ENCODE measurements around the gene SULT2B1. TPM values are rescaled to one million over a fixed set of nuclear protein-coding genes. Genes with fewer than 3 reads are reported as not detected.
"Not testable (repeated sequence)": the region's sequence is repeated elsewhere in the genome, so short reads cannot be mapped to it uniquely, and the experiment has no call there.

Gene SULT2B1
- polyA plus RNA-seq, 4 donors, result 3.4 to 28.1 (median 12.3) TPM

- Histone ChIP-seq H3K27ac (ENCODE audit: low read depth in 1 of 3, low read length in 2 of 3) (no peak overlapping the region), H3K4me1 (ENCODE audit: control insufficient read depth in 3 of 3, insufficient read depth in 2 of 3, low read depth in 1 of 3, low read length in 2 of 3) (no peaks in the 10 kb centered on the region), H3K27me3 (ENCODE audit: control insufficient read depth in 3 of 3, insufficient read depth in 3 of 3, low read length in 3 of 3) (no peaks in the 10 kb centered on the region), H3K36me3 (ENCODE audit: control insufficient read depth in 3 of 3, insufficient read depth in 2 of 3, low read depth in 1 of 3, low read length in 3 of 3) (no peaks in the 10 kb centered on the region), H3K4me3 (ENCODE audit: low read depth in 1 of 3, low read length in 3 of 3) (no peak overlapping the region), H3K9me3 (ENCODE audit: control insufficient read depth in 2 of 2, insufficient read depth in 1 of 2, low read depth in 1 of 2, low read length in 1 of 2) (no peaks in the 10 kb centered on the region)
- 69 to 81% (median 76%) methylated on average over 7 of the region's 7 CpGs for WGBS, 3 donors
- DNase-seq (no peak), FAIRE-seq (no peak)
Measured at GRCh38 chr19:48537541-48537940, 14.4 kb upstream of the SULT2B1 start.

DNA sequence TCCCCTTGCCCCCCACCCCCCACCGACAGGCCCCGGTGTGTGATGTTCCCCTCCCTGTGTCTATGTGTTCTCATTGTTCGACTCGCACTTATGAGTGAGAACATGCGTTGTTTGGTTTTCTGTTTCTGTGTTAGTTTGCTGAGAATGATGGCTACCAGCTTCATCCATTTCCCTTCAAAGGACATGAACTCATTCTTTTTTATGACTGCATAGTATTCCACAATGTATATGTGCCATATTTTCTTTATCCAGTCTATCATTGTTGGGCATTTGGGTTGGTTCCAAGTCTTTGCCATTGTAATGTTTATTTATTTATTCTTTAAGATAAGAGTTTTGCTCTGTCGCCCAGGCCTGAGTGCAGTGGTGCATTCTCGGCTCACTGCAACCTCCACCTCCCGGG is 13.9 kb upstream of the SULT2B1 start:
- H3K4me1 ChIP-seq (ENCODE audit: control insufficient read depth in 3 of 3, insufficient read depth in 2 of 3, low read depth in 1 of 3, low read length in 2 of 3); H3K27me3 ChIP-seq (ENCODE audit: control insufficient read depth in 3 of 3, insufficient read depth in 3 of 3, low read length in 3 of 3); H3K4me3 ChIP-seq (ENCODE audit: low read depth in 1 of 3, low read length in 3 of 3); H3K36me3 ChIP-seq (ENCODE audit: control insufficient read depth in 3 of 3, insufficient read depth in 2 of 3, low read depth in 1 of 3, low read length in 3 of 3); H3K27ac ChIP-seq (ENCODE audit: low read depth in 1 of 3, low read length in 2 of 3); FAIRE-seq; DNase-seq; H3K9me3 ChIP-seq (ENCODE audit: control insufficient read depth in 2 of 2, insufficient read depth in 1 of 2, low read depth in 1 of 2, low read length in 1 of 2): not testable (repeated sequence)
- WGBS, 3 donors, result 81 to 91% (median 87%) methylated on average over 8 of the region's 8 CpGs

GRCh38 chr19:48539503-48540096 is 12.4 kb upstream of the SULT2B1 start:
- FAIRE-seq (no peak), DNase-seq (peak; percentile 73 to 82)
- no peaks in the 10 kb centered on the region for H3K9me3 ChIP-seq (ENCODE audit: control insufficient read depth in 2 of 2, insufficient read depth in 1 of 2, low read depth in 1 of 2, low read length in 1 of 2)
- H3K4me1 ChIP-seq (ENCODE audit: control insufficient read depth in 3 of 3, insufficient read depth in 2 of 3, low read depth in 1 of 3, low read length in 2 of 3), result no peaks in the 10 kb centered on the region
- H3K36me3 ChIP-seq (ENCODE audit: control insufficient read depth in 3 of 3, insufficient read depth in 2 of 3, low read depth in 1 of 3, low read length in 3 of 3), result no peaks in the 10 kb centered on the region
- WGBS, 3 donors, result 19 to 56% (median 49%) methylated on average over 17 of the region's 17 CpGs
- H3K27ac ChIP-seq (ENCODE audit: low read depth in 1 of 3, low read length in 2 of 3), result no peak overlapping the region
- H3K27me3 ChIP-seq (ENCODE audit: control insufficient read depth in 3 of 3, insufficient read depth in 3 of 3, low read length in 3 of 3), result no peaks in the 10 kb centered on the region
- H3K4me3 ChIP-seq (ENCODE audit: low read depth in 1 of 3, low read length in 3 of 3), result no peak overlapping the region

- peak in 1 of 2 donors; percentile 23 for DNase-seq
- FAIRE-seq, result no peak
- H3K36me3 ChIP-seq (ENCODE audit: control insufficient read depth in 3 of 3, insufficient read depth in 2 of 3, low read depth in 1 of 3, low read length in 3 of 3), result no peaks in the 10 kb centered on the region
- 12 to 32% (median 29%) methylated on average over 7 of the region's 7 CpGs for WGBS, 3 donors
- no peak overlapping the region for H3K4me3 ChIP-seq (ENCODE audit: low read depth in 1 of 3, low read length in 3 of 3)
- no peaks in the 10 kb centered on the region for H3K27me3 ChIP-seq (ENCODE audit: control insufficient read depth in 3 of 3, insufficient read depth in 3 of 3, low read length in 3 of 3)
- H3K27ac ChIP-seq (ENCODE audit: low read depth in 1 of 3, low read length in 2 of 3), result no peak overlapping the region
- no peaks in the 10 kb centered on the region for H3K4me1 ChIP-seq (ENCODE audit: control insufficient read depth in 3 of 3, insufficient read depth in 2 of 3, low read depth in 1 of 3, low read length in 2 of 3)
- H3K9me3 ChIP-seq (ENCODE audit: control insufficient read depth in 2 of 2, insufficient read depth in 1 of 2, low read depth in 1 of 2, low read length in 1 of 2), result no peaks in the 10 kb centered on the region
Measured at GRCh38 chr19:48540110-48540509, 11.9 kb upstream of the SULT2B1 start.

GRCh38 chr19:48541813-48542212 is 10.2 kb upstream of the SULT2B1 start:
- 81 to 90% (median 84%) methylated on average over 6 of the region's 6 CpGs for WGBS, 3 donors
- FAIRE-seq (no peak), DNase-seq (no peak)
- Histone ChIP-seq H3K4me1 (ENCODE audit: control insufficient read depth in 3 of 3, insufficient read depth in 2 of 3, low read depth in 1 of 3, low read length in 2 of 3) (no peaks in the 10 kb centered on the region), H3K27ac (ENCODE audit: low read depth in 1 of 3, low read length in 2 of 3) (no peak overlapping the region), H3K27me3 (ENCODE audit: control insufficient read depth in 3 of 3, insufficient read depth in 3 of 3, low read length in 3 of 3) (no peaks in the 10 kb centered on the region), H3K9me3 (ENCODE audit: control insufficient read depth in 2 of 2, insufficient read depth in 1 of 2, low read depth in 1 of 2, low read length in 1 of 2) (no peaks in the 10 kb centered on the region), H3K36me3 (ENCODE audit: control insufficient read depth in 3 of 3, insufficient read depth in 2 of 3, low read depth in 1 of 3, low read length in 3 of 3) (no peaks in the 10 kb centered on the region), H3K4me3 (ENCODE audit: low read depth in 1 of 3, low read length in 3 of 3) (no peak overlapping the region)

GRCh38 chr19:48543121-48543710 is 8.8 kb upstream of the SULT2B1 start:
- H3K36me3 ChIP-seq (ENCODE audit: control insufficient read depth in 3 of 3, insufficient read depth in 2 of 3, low read depth in 1 of 3, low read length in 3 of 3), result no peaks in the 10 kb centered on the region
- no peak overlapping the region for H3K4me3 ChIP-seq (ENCODE audit: low read depth in 1 of 3, low read length in 3 of 3)
- FAIRE-seq, result no peak
- no peaks in the 10 kb centered on the region for H3K4me1 ChIP-seq (ENCODE audit: control insufficient read depth in 3 of 3, insufficient read depth in 2 of 3, low read depth in 1 of 3, low read length in 2 of 3)
- peak in 1 of 2 donors; percentile 36 for DNase-seq
- no peak overlapping the region for H3K27ac ChIP-seq (ENCODE audit: low read depth in 1 of 3, low read length in 2 of 3)
- H3K9me3 ChIP-seq (ENCODE audit: control insufficient read depth in 2 of 2, insufficient read depth in 1 of 2, low read depth in 1 of 2, low read length in 1 of 2), result no peaks in the 10 kb centered on the region
- 10 to 22% (median 20%) methylated on average over 15 to 19 of the region's 19 CpGs for WGBS, 3 donors
- no peaks in the 10 kb centered on the region for H3K27me3 ChIP-seq (ENCODE audit: control insufficient read depth in 3 of 3, insufficient read depth in 3 of 3, low read length in 3 of 3)

- Histone ChIP-seq H3K27me3 (ENCODE audit: control insufficient read depth in 3 of 3, insufficient read depth in 3 of 3, low read length in 3 of 3) (no peaks in the 10 kb centered on the region), H3K4me3 (ENCODE audit: low read depth in 1 of 3, low read length in 3 of 3) (no peak overlapping the region), H3K36me3 (ENCODE audit: control insufficient read depth in 3 of 3, insufficient read depth in 2 of 3, low read depth in 1 of 3, low read length in 3 of 3) (no peaks in the 10 kb centered on the region), H3K27ac (ENCODE audit: low read depth in 1 of 3, low read length in 2 of 3) (no peak overlapping the region), H3K9me3 (ENCODE audit: control insufficient read depth in 2 of 2, insufficient read depth in 1 of 2, low read depth in 1 of 2, low read length in 1 of 2) (no peaks in the 10 kb centered on the region), H3K4me1 (ENCODE audit: control insufficient read depth in 3 of 3, insufficient read depth in 2 of 3, low read depth in 1 of 3, low read length in 2 of 3) (no peaks in the 10 kb centered on the region)
- DNase-seq (no peak), FAIRE-seq (no peak)
- 47 to 60% (median 55%) methylated on average over 23 to 25 of the region's 25 CpGs for WGBS, 3 donors
Measured at GRCh38 chr19:48544856-48545750, 6.9 kb upstream of the SULT2B1 start.

DNA sequence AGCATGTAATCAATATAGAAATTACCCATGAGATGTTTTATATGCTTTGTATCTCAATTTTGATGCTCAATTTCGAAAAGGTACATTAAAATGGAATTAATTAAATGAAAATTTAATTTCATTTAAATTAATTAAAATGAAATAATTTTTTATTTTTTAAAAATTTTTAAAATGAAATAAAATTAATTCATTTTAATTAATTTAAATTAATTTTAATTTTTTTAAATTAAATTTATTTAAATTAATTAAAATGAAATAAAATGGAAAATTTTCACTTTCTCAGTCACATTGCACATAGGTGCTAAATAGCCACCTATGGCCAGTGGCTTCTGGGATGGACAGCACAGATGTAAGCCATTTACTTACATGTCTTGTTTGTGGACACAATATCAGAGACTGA is 4.2 kb upstream of the SULT2B1 start:
- 74 to 78% (median 76%) methylated on average over 1 of the region's 1 CpG for WGBS, 3 donors
- Histone ChIP-seq H3K27ac (ENCODE audit: low read depth in 1 of 3, low read length in 2 of 3) (no peak overlapping the region), H3K4me1 (ENCODE audit: control insufficient read depth in 3 of 3, insufficient read depth in 2 of 3, low read depth in 1 of 3, low read length in 2 of 3) (peaks cover 0 to 15% (median 4%) of the 10 kb centered on the region in 3 donors), H3K36me3 (ENCODE audit: control insufficient read depth in 3 of 3, insufficient read depth in 2 of 3, low read depth in 1 of 3, low read length in 3 of 3) (no peaks in the 10 kb centered on the region), H3K27me3 (ENCODE audit: control insufficient read depth in 3 of 3, insufficient read depth in 3 of 3, low read length in 3 of 3) (no peaks in the 10 kb centered on the region), H3K4me3 (ENCODE audit: low read depth in 1 of 3, low read length in 3 of 3) (no peak overlapping the region), H3K9me3 (ENCODE audit: control insufficient read depth in 2 of 2, insufficient read depth in 1 of 2, low read depth in 1 of 2, low read length in 1 of 2) (no peaks in the 10 kb centered on the region)
- DNase-seq (no peak), FAIRE-seq (peak; percentile 74)

All from small intestine (tissue), 7 donors.